Measurements from ENCODE around the gene NOL4L. TPM values are rescaled to one million over a fixed set of nuclear protein-coding genes. Genes with fewer than 3 reads are reported as not detected.

Gene NOL4L
- total RNA-seq, 1 experiment from 2014 or later, result 1.4 TPM

DNA sequence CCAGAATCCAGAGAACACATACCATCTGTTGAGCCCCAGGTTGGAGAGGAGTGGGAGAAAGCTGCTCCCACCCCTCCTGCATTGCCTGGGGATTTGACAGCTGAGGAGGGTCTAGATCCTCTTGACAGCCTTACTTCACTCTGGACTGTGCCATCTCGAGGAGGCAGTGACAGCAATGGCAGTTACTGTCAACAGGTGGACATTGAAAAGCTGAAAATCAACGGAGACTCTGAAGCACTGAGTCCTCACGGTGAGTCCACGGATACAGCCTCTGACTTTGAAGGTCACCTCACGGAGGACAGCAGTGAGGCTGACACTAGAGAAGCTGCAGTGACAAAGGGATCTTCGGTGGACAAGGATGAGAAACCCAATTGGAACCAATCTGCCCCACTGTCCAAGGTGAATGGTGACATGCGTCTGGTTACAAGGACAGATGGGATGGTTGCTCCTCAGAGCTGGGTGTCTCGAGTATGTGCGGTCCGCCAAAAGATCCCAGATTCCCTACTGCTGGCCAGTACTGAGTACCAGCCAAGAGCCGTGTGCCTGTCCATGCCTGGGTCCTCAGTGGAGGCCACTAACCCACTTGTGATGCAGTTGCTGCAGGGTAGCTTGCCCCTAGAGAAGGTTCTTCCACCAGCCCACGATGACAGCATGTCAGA lies 149.6 kb downstream of the NOL4L start:
- Histone ChIP-seq H3K27me3 (replicated peaks; ENCODE audit: insufficient read depth, low read depth, low read length, poor library complexity) (no peaks in the 10 kb centered on the region), H3K9me3 (ENCODE audit: low read depth, low read length, poor library complexity, severe bottlenecking) (no peaks in the 10 kb centered on the region), H3K4me1 (ENCODE audit: insufficient read depth, low read length, poor library complexity, severe bottlenecking) (no peaks in the 10 kb centered on the region), H3K36me3 (ENCODE audit: insufficient read depth, low read length, poor library complexity, severe bottlenecking) (peaks cover 90% of the 10 kb centered on the region), H3K27ac (ENCODE audit: low read depth, low read length, poor library complexity, severe bottlenecking) (no peak overlapping the region), H3K4me3 (ENCODE audit: low read depth, low read length, poor library complexity, severe bottlenecking) (no peak overlapping the region)
- no peak for DNase-seq (ENCODE audit: low spot score)
- ChIA-PET CTCF (no interaction called here), POLR2A (ENCODE audit: low non-redundant PET) (no interaction called here)
- TF ChIP-seq, protein P1, sequence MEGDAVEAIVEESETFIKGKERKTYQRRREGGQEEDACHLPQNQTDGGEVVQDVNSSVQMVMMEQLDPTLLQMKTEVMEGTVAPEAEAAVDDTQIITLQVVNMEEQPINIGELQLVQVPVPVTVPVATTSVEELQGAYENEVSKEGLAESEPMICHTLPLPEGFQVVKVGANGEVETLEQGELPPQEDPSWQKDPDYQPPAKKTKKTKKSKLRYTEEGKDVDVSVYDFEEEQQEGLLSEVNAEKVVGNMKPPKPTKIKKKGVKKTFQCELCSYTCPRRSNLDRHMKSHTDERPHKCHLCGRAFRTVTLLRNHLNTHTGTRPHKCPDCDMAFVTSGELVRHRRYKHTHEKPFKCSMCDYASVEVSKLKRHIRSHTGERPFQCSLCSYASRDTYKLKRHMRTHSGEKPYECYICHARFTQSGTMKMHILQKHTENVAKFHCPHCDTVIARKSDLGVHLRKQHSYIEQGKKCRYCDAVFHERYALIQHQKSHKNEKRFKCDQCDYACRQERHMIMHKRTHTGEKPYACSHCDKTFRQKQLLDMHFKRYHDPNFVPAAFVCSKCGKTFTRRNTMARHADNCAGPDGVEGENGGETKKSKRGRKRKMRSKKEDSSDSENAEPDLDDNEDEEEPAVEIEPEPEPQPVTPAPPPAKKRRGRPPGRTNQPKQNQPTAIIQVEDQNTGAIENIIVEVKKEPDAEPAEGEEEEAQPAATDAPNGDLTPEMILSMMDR (conservative IDR thresholded peaks at IDR 0.05; ENCODE audit: low read depth, low read length), result no peak
- TF ChIP-seq EZH2 (IDR thresholded peaks at IDR 0.05; ENCODE audit: borderline replicate concordance, low read depth, low read length, poor library complexity, severe bottlenecking), result no peak
- intact Hi-C loops (cut with micrococcal nuclease; ENCODE audit: unreplicated experiment), result no loop called here
- no TSS peak for BruUV-seq (replicated peaks)

DNA sequence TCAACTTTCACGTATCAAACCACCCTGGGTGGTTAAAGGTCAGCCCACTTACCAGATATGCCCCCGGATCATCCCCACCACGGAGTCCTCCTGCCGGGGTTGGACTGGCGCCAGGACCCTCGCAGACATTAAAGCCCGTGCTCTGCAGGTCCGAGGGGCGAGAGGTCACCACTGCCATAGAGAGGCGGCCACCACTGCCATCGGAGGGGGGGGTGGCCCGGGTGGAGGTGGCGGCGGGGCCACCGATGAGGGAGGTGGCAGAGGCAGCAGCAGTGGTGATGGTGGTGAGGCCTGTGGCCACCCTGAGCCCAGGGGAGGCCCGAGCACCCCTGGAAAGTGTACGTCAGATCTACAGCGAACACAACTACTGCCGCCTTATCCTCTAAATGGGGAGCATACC lies 150.7 kb downstream of the NOL4L start:
- no peaks in the 10 kb centered on the region for H3K9me3 ChIP-seq (ENCODE audit: low read depth, low read length, poor library complexity, severe bottlenecking)
- intact Hi-C loops (cut with micrococcal nuclease; ENCODE audit: unreplicated experiment), result no loop called here
- no peak overlapping the region for H3K27ac ChIP-seq (ENCODE audit: low read depth, low read length, poor library complexity, severe bottlenecking)
- POLR2A ChIA-PET (ENCODE audit: low non-redundant PET), result no interaction called here
- no peaks in the 10 kb centered on the region for H3K4me1 ChIP-seq (ENCODE audit: insufficient read depth, low read length, poor library complexity, severe bottlenecking)
- peaks cover 100% of the 10 kb centered on the region for H3K36me3 ChIP-seq (ENCODE audit: insufficient read depth, low read length, poor library complexity, severe bottlenecking)
- no peak overlapping the region for H3K4me3 ChIP-seq (ENCODE audit: low read depth, low read length, poor library complexity, severe bottlenecking)
- BruUV-seq (replicated peaks), result no TSS peak
- CTCF ChIA-PET, result no interaction called here
- TF ChIP-seq, protein P1 (conservative IDR thresholded peaks at IDR 0.05; ENCODE audit: low read depth, low read length), result no peak
- TF ChIP-seq EZH2 (IDR thresholded peaks at IDR 0.05; ENCODE audit: borderline replicate concordance, low read depth, low read length, poor library complexity, severe bottlenecking), result no peak
- no peak for DNase-seq (ENCODE audit: low spot score)
- no peaks in the 10 kb centered on the region for H3K27me3 ChIP-seq (replicated peaks; ENCODE audit: insufficient read depth, low read depth, low read length, poor library complexity)

DNA sequence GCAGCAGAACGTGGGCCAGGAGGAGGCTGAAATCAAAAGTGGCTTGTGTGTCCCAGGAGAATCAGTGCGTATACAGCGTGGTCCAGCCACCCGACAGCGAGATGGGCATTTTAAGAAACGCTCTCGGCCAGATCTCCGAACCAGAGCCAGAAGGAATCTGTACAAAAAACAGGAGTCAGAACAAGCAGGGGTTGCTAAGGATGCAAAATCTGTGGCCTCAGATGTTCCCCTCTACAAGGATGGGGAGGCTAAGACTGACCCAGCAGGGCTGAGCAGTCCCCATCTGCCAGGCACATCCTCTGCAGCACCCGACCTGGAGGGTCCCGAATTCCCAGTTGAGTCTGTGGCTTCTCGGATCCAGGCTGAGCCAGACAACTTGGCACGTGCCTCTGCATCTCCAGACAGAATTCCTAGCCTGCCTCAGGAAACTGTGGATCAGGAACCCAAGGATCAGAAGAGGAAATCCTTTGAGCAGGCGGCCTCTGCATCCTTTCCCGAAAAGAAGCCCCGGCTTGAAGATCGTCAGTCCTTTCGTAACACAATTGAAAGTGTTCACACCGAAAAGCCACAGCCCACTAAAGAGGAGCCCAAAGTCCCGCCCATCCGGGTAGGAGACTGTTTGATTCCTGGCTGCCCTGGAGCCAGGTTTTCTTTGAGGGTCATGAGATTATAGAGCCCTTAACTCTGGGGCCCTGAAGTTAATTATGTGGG lies 151.7 kb downstream of the NOL4L start:
- H3K36me3 ChIP-seq (ENCODE audit: insufficient read depth, low read length, poor library complexity, severe bottlenecking), result peaks cover 99% of the 10 kb centered on the region
- TSS peak; percentile 21 for BruUV-seq (replicated peaks)
- no peaks in the 10 kb centered on the region for H3K9me3 ChIP-seq (ENCODE audit: low read depth, low read length, poor library complexity, severe bottlenecking)
- TF ChIP-seq EZH2 (IDR thresholded peaks at IDR 0.05; ENCODE audit: borderline replicate concordance, low read depth, low read length, poor library complexity, severe bottlenecking), result no peak
- TF ChIP-seq, protein P1 (conservative IDR thresholded peaks at IDR 0.05; ENCODE audit: low read depth, low read length), result no peak
- no peak overlapping the region for H3K27ac ChIP-seq (ENCODE audit: low read depth, low read length, poor library complexity, severe bottlenecking)
- POLR2A ChIA-PET (ENCODE audit: low non-redundant PET), result no interaction called here
- H3K4me1 ChIP-seq (ENCODE audit: insufficient read depth, low read length, poor library complexity, severe bottlenecking), result no peaks in the 10 kb centered on the region
- H3K27me3 ChIP-seq (replicated peaks; ENCODE audit: insufficient read depth, low read depth, low read length, poor library complexity), result no peaks in the 10 kb centered on the region
- H3K4me3 ChIP-seq (ENCODE audit: low read depth, low read length, poor library complexity, severe bottlenecking), result no peak overlapping the region
- intact Hi-C loops (cut with micrococcal nuclease; ENCODE audit: unreplicated experiment), result no loop called here
- CTCF ChIA-PET, result no interaction called here
- no peak for DNase-seq (ENCODE audit: low spot score)

Data from A673 (cell line).